AG10803 (cell line): ENCODE results near the gene NCAPH2.

Experiments used
- DNase-seq: peaks from one replicate; pipeline ENCODE4 v3.0.0; 2010; ENCODE audit warnings: low read depth
- H3K4me3 ChIP-seq: 2 replicates; pipeline ENCODE4 v1.5.1; 2011; ENCODE audit warnings: mild to moderate bottlenecking, low read length, control low read depth
- CTCF ChIP-seq: conservative IDR thresholded peaks from 2 replicates; pipeline ENCODE4 v1.5.1; 2011; ENCODE audit warnings: mild to moderate bottlenecking, low read length, control low read depth, inconsistent platforms

Gene NCAPH2

GRCh38 chr22:50560034-50560433 lies 52.0 kb downstream of the NCAPH2 start:
- TF ChIP-seq CTCF, result no peak
- no peak for DNase-seq
- H3K4me3 ChIP-seq, result no peak overlapping the region

- no peak overlapping the region for H3K4me3 ChIP-seq
- TF ChIP-seq CTCF, result no peak
- no peak for DNase-seq
These were observed 53.7 kb downstream of the NCAPH2 start for GRCh38 chr22:50561401-50562358.

- peak; percentile 83 for DNase-seq
- peak within 1 kb of the TSS; percentile 78 for H3K4me3 ChIP-seq
- peak; percentile 63 for TF ChIP-seq CTCF
These were observed 54.7 kb downstream of the NCAPH2 start, which contains the start of gene SYCE3 for GRCh38 chr22:50562523-50563412. SYCE3 (minus strand) TSS chr22:50562919; CDS start chr22:50556405, 6,514 bp downstream.

GRCh38 chr22:50563413-50564160 lies 55.6 kb downstream of the NCAPH2 start:
- no peak for DNase-seq
- H3K4me3 ChIP-seq, result peak overlapping the region; percentile 78
- no peak for TF ChIP-seq CTCF

GRCh38 chr22:50564289-50564688 lies 56.3 kb downstream of the NCAPH2 start:
- no peak for DNase-seq
- no peak overlapping the region for H3K4me3 ChIP-seq
- no peak for TF ChIP-seq CTCF

- TF ChIP-seq CTCF, result no peak
- no peak overlapping the region for H3K4me3 ChIP-seq
- DNase-seq, result no peak
These were observed 59.8 kb downstream of the NCAPH2 start for GRCh38 chr22:50567721-50568252.
